HG03064 (cell line): Measurements from ENCODE around the gene EN2.
A peak's percentile ranks its signal among the peaks of the same experiment; 100 is the strongest.

Source experiments
- ATAC-seq: cut with Tn5 transposase; IDR thresholded peaks from one replicate; pipeline ENCODE4 v1.9.1; 2021; ENCODE audit warnings: low read depth; ENCODE audit not compliant: unreplicated experiment

The EN2 gene

GRCh38 chr7:155461631-155462030 is 3.7 kb downstream of the EN2 start:
- no peak for ATAC-seq

- no peak for ATAC-seq
Measured at GRCh38 chr7:155462163-155462735, 4.3 kb downstream of the EN2 start.

- ATAC-seq, result no peak
Measured at GRCh38 chr7:155463114-155463811, 5.3 kb downstream of the EN2 start.

GRCh38 chr7:155464183-155464582 is 6.3 kb downstream of the EN2 start:
- ATAC-seq, result no peak

- ATAC-seq, result no peak
Measured at GRCh38 chr7:155464948-155465739, 7.2 kb downstream of the EN2 start.

GRCh38 chr7:155465761-155466141 is 7.8 kb downstream of the EN2 start:
- no peak for ATAC-seq

GRCh38 chr7:155466142-155466813 is 8.3 kb downstream of the EN2 start:
- ATAC-seq, result no peak

- no peak for ATAC-seq
Measured at GRCh38 chr7:155466814-155467733, 9.1 kb downstream of the EN2 start.

GRCh38 chr7:155467846-155468784 is 10.2 kb downstream of the EN2 start:
- no peak for ATAC-seq

- ATAC-seq, result no peak
Measured at GRCh38 chr7:155468785-155469148, 10.8 kb downstream of the EN2 start.

- ATAC-seq, result no peak
Measured at GRCh38 chr7:155469311-155470185, 11.6 kb downstream of the EN2 start.

- ATAC-seq, result no peak
Measured at GRCh38 chr7:155470186-155470487, 12.2 kb downstream of the EN2 start.

- no peak for ATAC-seq
Measured at GRCh38 chr7:155470686-155471638, 13.0 kb downstream of the EN2 start.

- no peak for ATAC-seq
Measured at GRCh38 chr7:155471718-155472117, 13.8 kb downstream of the EN2 start.

GRCh38 chr7:155477476-155477875 is 19.5 kb downstream of the EN2 start:
- peak; percentile 91 for ATAC-seq

GRCh38 chr7:155481764-155482163 is 23.8 kb downstream of the EN2 start:
- no peak for ATAC-seq

GRCh38 chr7:155482511-155483183 is 24.7 kb downstream of the EN2 start:
- ATAC-seq, result no peak
